Type B pancreatic cell (in vitro differentiated cells): ENCODE data around the gene FAM83F. TPM values are rescaled to one million over a fixed set of nuclear protein-coding genes. Genes with fewer than 3 reads are reported as not detected.

ENCODE experiments used
- DNase-seq: peaks from one replicate; pipeline ENCODE4 v3.0.0; 2021; ENCODE audit warnings: mixed read lengths; ENCODE audit not compliant: unreplicated experiment; ENCODE audit errors: extremely low spot score
- H3K27ac Mint-ChIP-seq: 2 replicates; pipeline ENCODE4 v1.8.0; 2021; ENCODE audit warnings: mild to moderate bottlenecking, mixed read lengths
- H3K27me3 Mint-ChIP-seq: 2 replicates; pipeline ENCODE4 v1.8.0; 2021; ENCODE audit warnings: mixed read lengths
- H3K36me3 Mint-ChIP-seq: 2 replicates; pipeline ENCODE4 v1.8.0; 2021; ENCODE audit warnings: mixed read lengths
- H3K4me1 Mint-ChIP-seq: one replicate; pipeline ENCODE4 v1.8.0; 2021; ENCODE audit warnings: mixed read lengths; ENCODE audit not compliant: unreplicated experiment
- H3K4me3 Mint-ChIP-seq: 2 replicates; pipeline ENCODE4 v1.8.0; 2021; ENCODE audit warnings: mild to moderate bottlenecking, mixed read lengths
- H3K9me3 Mint-ChIP-seq: 2 replicates; pipeline ENCODE4 v1.8.0; 2021; ENCODE audit warnings: mixed read lengths
- CTCF ChIP-seq: fragments of 200-600 bp; sonication (generic); conservative IDR thresholded peaks from 2 replicates; pipeline ENCODE4 v1.5.0; 2021; ENCODE audit warnings: antibody characterized with exemption, mild to moderate bottlenecking
- total RNA-seq: library from RNA; stranded (reverse); gene quantifications from 2 replicates; pipeline ENCODE4 v1.2.1, GENCODE V29; 2021; ENCODE audit warnings: low replicate concordance

FAM83F gene
- total RNA-seq, 1 donor from 2014 or later = 12.4 TPM

GRCh38 chr22:39960791-39961746, 33.7 kb upstream of the FAM83F start:
- DNase-seq = no peak
- Mint-ChIP-seq H3K9me3 (no peaks in the 10 kb centered on the region), H3K36me3 (no peaks in the 10 kb centered on the region), H3K27me3 (peaks cover 13% of the 10 kb centered on the region), H3K4me3 (no peak overlapping the region), H3K27ac (no peak overlapping the region), H3K4me1 (peaks cover 21% of the 10 kb centered on the region)
- no peak for TF ChIP-seq CTCF

GRCh38 chr22:39962071-39962470, 32.7 kb upstream of the FAM83F start:
- no peak overlapping the region for H3K27ac Mint-ChIP-seq
- H3K36me3 Mint-ChIP-seq = no peaks in the 10 kb centered on the region
- no peaks in the 10 kb centered on the region for H3K9me3 Mint-ChIP-seq
- H3K4me1 Mint-ChIP-seq = peaks cover 20% of the 10 kb centered on the region
- no peak overlapping the region for H3K4me3 Mint-ChIP-seq
- TF ChIP-seq CTCF = no peak
- no peak for DNase-seq
- peaks cover 16% of the 10 kb centered on the region for H3K27me3 Mint-ChIP-seq

GRCh38 chr22:39965748-39966147, 29.0 kb upstream of the FAM83F start:
- Mint-ChIP-seq H3K4me1 (peaks cover 18% of the 10 kb centered on the region), H3K36me3 (no peaks in the 10 kb centered on the region), H3K9me3 (no peaks in the 10 kb centered on the region), H3K4me3 (no peak overlapping the region), H3K27ac (no peak overlapping the region), H3K27me3 (peaks cover 24% of the 10 kb centered on the region)
- no peak for DNase-seq
- TF ChIP-seq CTCF = no peak

GRCh38 chr22:39966470-39966869, 28.3 kb upstream of the FAM83F start:
- TF ChIP-seq CTCF = no peak
- no peak for DNase-seq
- Mint-ChIP-seq H3K4me3 (no peak overlapping the region), H3K4me1 (peaks cover 18% of the 10 kb centered on the region), H3K9me3 (no peaks in the 10 kb centered on the region), H3K27ac (no peak overlapping the region), H3K27me3 (peaks cover 24% of the 10 kb centered on the region), H3K36me3 (no peaks in the 10 kb centered on the region)

- Mint-ChIP-seq H3K4me3 (no peak overlapping the region), H3K27me3 (peaks cover 29% of the 10 kb centered on the region), H3K27ac (peak overlapping the region; percentile 39), H3K4me1 (peaks cover 20% of the 10 kb centered on the region), H3K9me3 (no peaks in the 10 kb centered on the region), H3K36me3 (no peaks in the 10 kb centered on the region)
- no peak for TF ChIP-seq CTCF
- no peak for DNase-seq
Measured at GRCh38 chr22:39967103-39967829, 27.5 kb upstream of the FAM83F start.
